Natural killer cell (primary cell): ENCODE data around the gene PRSS21. TPM values are rescaled to one million over a fixed set of nuclear protein-coding genes. Genes with fewer than 3 reads are reported as not detected.

Experiments
- ATAC-seq, 3 donors: fragments of 150-1000 bp in 2 of 3; fragments of 200-7000 bp in 1 of 3; cut with Tn5 transposase; 1 replicate in 1 of 3; 2 replicates in 2 of 3; pipeline ENCODE4 v1.10.0; 2021; ENCODE audit warnings: mild to moderate bottlenecking in 2 of 3, moderate library complexity in 2 of 3
- DNase-seq, 2 donors: peaks; one replicate each; pipeline versions ENCODE4 v3.0.0 to v3.0.0-alpha.2; 2013 to 2021; ENCODE audit warnings: mixed read lengths in 1 of 2
- H3K27ac ChIP-seq: one replicate; pipeline ENCODE4 v1.5.1; 2013; ENCODE audit warnings: mild to moderate bottlenecking, low read length
- H3K27me3 ChIP-seq: one replicate; pipeline ENCODE4 v1.6.1; 2013; ENCODE audit warnings: low read length; ENCODE audit not compliant: control insufficient read depth, insufficient read depth
- H3K36me3 ChIP-seq: one replicate; pipeline ENCODE4 v1.6.1; 2013; ENCODE audit warnings: low read length; ENCODE audit not compliant: control insufficient read depth, insufficient read depth
- H3K4me1 ChIP-seq: one replicate; pipeline ENCODE4 v1.6.1; 2013; ENCODE audit warnings: low read length; ENCODE audit not compliant: control insufficient read depth, insufficient read depth
- H3K4me3 ChIP-seq: one replicate; pipeline ENCODE4 v1.5.1; 2013; ENCODE audit warnings: low read length
- H3K9me3 ChIP-seq: one replicate; pipeline ENCODE4 v1.6.1; 2013; ENCODE audit warnings: low read length; ENCODE audit not compliant: control insufficient read depth, insufficient read depth
- H3K27ac Mint-ChIP-seq, 2 donors: one replicate each; pipeline ENCODE4 v1.8.0; 2022; ENCODE audit warnings: mild to moderate bottlenecking in 2 of 2, mixed read lengths in 2 of 2, moderate library complexity in 1 of 2
- H3K27me3 Mint-ChIP-seq, 2 donors: one replicate each; pipeline ENCODE4 v1.8.0; 2022; ENCODE audit warnings: low read depth in 2 of 2, mixed read lengths in 2 of 2
- H3K36me3 Mint-ChIP-seq: one replicate; pipeline ENCODE4 v1.8.0; 2022; ENCODE audit warnings: mixed read lengths
- H3K4me1 Mint-ChIP-seq, 2 donors: one replicate each; pipeline ENCODE4 v1.8.0; 2022; ENCODE audit warnings: mixed read lengths in 2 of 2
- H3K4me3 Mint-ChIP-seq: one replicate; pipeline ENCODE4 v1.8.0; 2022; ENCODE audit warnings: mild to moderate bottlenecking, moderate library complexity, mixed read lengths
- H3K9me3 Mint-ChIP-seq, 2 donors: one replicate each; pipeline ENCODE4 v1.8.0; 2022; ENCODE audit warnings: mixed read lengths in 2 of 2
- CTCF ChIP-seq: fragments of 200-600 bp; IDR thresholded peaks from one replicate; pipeline ENCODE4 v1.8.0; 2022; ENCODE audit warnings: antibody characterized with exemption
- WGBS: methylation state at CpG from one replicate; pipeline ENCODE4 v1.1.7; 2013; ENCODE audit warnings: missing lambda C conversion rate; ENCODE audit not compliant: insufficient coverage; 5-methylcytosine and 5-hydroxymethylcytosine counted together
- intact Hi-C: fragments of 100-400 bp; cut with micrococcal nuclease; formaldehyde crosslinking; loops from one replicate; pipeline ENCODE4 v1.14.2; 2022
- total RNA-seq, 4 donors: library from RNA; stranded (reverse); fragments of 120-200 nt in 1 of 4; gene quantifications; one replicate each; pipeline versions ENCODE4 v1.2.3 to v1.2.4, GENCODE V29; 2013 to 2022

Gene PRSS21
- total RNA-seq, 3 donors from 2014 or later (not counting 1 experiment from before 2014, with no cell fraction given), result 0.64 to 6.6 TPM; not detected in 1

DNA sequence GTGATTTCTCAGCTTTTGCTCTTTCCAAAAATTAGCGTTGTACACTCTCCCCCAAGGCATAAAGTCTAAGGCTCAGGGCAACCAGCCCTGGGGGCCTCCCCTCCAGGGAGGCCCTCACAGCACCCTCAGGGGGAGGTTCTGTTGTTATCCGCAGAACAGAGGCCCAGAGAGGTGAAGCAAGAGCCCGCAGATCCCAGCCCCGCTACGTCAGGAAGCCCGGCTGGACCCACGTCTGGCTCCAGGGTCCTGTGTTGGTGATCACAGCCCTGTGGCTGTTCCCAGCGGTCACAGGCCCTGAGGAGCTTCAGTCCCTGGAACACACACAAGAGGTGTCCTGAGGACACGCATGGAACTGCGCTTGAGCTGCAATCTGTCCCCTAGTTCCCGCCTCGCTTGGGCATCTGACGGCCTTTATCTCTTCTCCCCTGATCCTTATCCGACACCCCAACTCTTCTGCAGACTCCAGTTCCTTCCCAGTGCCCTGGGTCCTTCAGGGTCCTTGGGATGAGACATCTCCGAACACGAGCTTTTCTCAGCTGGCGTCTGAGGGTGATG is 11.9 kb downstream of the PRSS21 start:
- ATAC-seq, result no peak
- no peak for TF ChIP-seq CTCF
- H3K27ac ChIP-seq, result no peak overlapping the region
- intact Hi-C loops, result no loop called here
- no peak for DNase-seq
- no peaks in the 10 kb centered on the region for H3K36me3 Mint-ChIP-seq
- WGBS, result 96% methylated on average over 17 of the region's 17 CpGs
- no peaks in the 10 kb centered on the region for H3K36me3 ChIP-seq
- H3K27me3 Mint-ChIP-seq, result peaks cover 0 to 3% of the 10 kb centered on the region in 2 donors
- H3K4me1 ChIP-seq, result peaks cover 10% of the 10 kb centered on the region
- H3K4me3 ChIP-seq, result no peak overlapping the region
- H3K27ac Mint-ChIP-seq, result no peak overlapping the region
- H3K9me3 Mint-ChIP-seq, result no peaks in the 10 kb centered on the region
- no peak overlapping the region for H3K4me3 Mint-ChIP-seq
- H3K9me3 ChIP-seq, result no peaks in the 10 kb centered on the region
- H3K27me3 ChIP-seq, result no peaks in the 10 kb centered on the region
- peaks cover 7 to 10% of the 10 kb centered on the region in 2 donors for H3K4me1 Mint-ChIP-seq

- Mint-ChIP-seq H3K4me3 (no peak within 1 kb of the TSS), H3K27me3 (peaks cover 0 to 3% of the 10 kb centered on the region in 2 donors), H3K9me3 (no peaks in the 10 kb centered on the region), H3K36me3 (no peaks in the 10 kb centered on the region), H3K4me1 (peaks cover 7 to 10% of the 10 kb centered on the region in 2 donors), H3K27ac (no peak within 1 kb of the TSS)
- no peak within 1 kb of the TSS for H3K4me3 ChIP-seq
- DNase-seq (no peak), ATAC-seq (no peak)
- intact Hi-C loops, result no loop called here
- H3K27me3 ChIP-seq, result no peaks in the 10 kb centered on the region
- 59% methylated on average over 32 of the region's 32 CpGs for WGBS
- H3K36me3 ChIP-seq, result no peaks in the 10 kb centered on the region
- H3K27ac ChIP-seq, result no peak within 1 kb of the TSS
- H3K9me3 ChIP-seq, result no peaks in the 10 kb centered on the region
- peaks cover 10% of the 10 kb centered on the region for H3K4me1 ChIP-seq
- TF ChIP-seq CTCF, result no peak
Observed at GRCh38 chr16:2829501-2830354, 12.7 kb downstream of the PRSS21 start, which contains the start of gene ZG16B. TSS of gene ZG16B (plus strand) at chr16:2830303. CDS start at chr16:2830442, 139 bp downstream.

DNA sequence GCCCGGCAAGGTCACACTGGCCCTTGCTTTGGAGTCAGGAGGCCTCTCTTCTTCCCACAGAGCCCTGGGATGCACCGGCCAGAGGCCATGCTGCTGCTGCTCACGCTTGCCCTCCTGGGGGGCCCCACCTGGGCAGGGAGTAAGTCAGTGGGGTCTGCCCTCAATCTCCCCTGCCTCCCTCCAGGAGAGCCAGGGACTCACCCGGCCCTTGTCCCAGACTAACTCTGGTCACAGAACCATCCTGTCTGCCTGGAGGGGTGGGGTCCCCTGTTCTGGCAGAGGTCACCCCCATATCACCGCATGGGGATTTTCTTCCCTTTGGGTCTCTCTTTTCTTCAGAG is 13.3 kb downstream of the PRSS21 start:
- no peak for ATAC-seq
- no peaks in the 10 kb centered on the region for H3K36me3 ChIP-seq
- Mint-ChIP-seq H3K4me1 (peaks cover 9 to 10% of the 10 kb centered on the region in 2 donors), H3K27ac (no peak overlapping the region), H3K27me3 (peaks cover 0 to 3% of the 10 kb centered on the region in 2 donors), H3K4me3 (no peak overlapping the region), H3K36me3 (no peaks in the 10 kb centered on the region), H3K9me3 (no peaks in the 10 kb centered on the region)
- no peak for DNase-seq
- 83% methylated on average over 5 of the region's 5 CpGs for WGBS
- intact Hi-C loops, result no loop called here
- TF ChIP-seq CTCF, result no peak
- no peak overlapping the region for H3K4me3 ChIP-seq
- H3K9me3 ChIP-seq, result no peaks in the 10 kb centered on the region
- peaks cover 10% of the 10 kb centered on the region for H3K4me1 ChIP-seq
- H3K27me3 ChIP-seq, result no peaks in the 10 kb centered on the region
- H3K27ac ChIP-seq, result no peak overlapping the region
